ENCODE measurements around the gene MCC. TPM values are rescaled to one million over a fixed set of nuclear protein-coding genes. Genes with fewer than 3 reads are reported as not detected.

MCC gene
- total RNA-seq, 4 donors from 2014 or later = 17.1 to 90.7 (median 40.1) TPM

DNA sequence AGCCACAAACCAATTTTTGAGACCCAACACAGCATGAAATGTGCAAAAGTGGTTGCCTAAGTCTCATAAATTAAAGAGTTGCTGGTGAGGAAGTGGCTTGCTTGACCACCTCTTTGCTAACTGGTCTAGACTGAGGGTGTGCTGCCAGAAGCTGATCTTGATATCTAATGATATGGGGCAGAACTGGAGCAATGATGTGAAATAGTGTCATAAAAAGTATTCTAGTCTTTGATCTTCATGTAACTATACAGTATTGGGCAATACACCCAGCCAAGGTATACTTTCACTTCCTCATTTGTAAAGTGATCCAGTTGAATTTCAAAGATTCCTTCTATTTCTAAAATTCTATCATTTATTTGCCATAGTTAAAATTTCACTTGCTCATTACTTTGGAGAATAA lies 19.3 kb upstream of the MCC start:
- H3K4me3 ChIP-seq = no peak overlapping the region
- DNase-seq = no peak
- H3K36me3 ChIP-seq = no peaks in the 10 kb centered on the region
- no peak overlapping the region for H3K27ac ChIP-seq
- H3K9me3 ChIP-seq = no peaks in the 10 kb centered on the region
- no peak for TF ChIP-seq POLR2A (IDR thresholded peaks at IDR 0.05)
- no peak for TF ChIP-seq CTCF (IDR thresholded peaks at IDR 0.05)
- H3K27me3 ChIP-seq = no peaks in the 10 kb centered on the region
- intact Hi-C loops (cut with DNase I; ENCODE audit: low total_unique reads) = no loop called here
- no peaks in the 10 kb centered on the region for H3K4me1 ChIP-seq

- Histone ChIP-seq H3K4me3 (no peak overlapping the region), H3K36me3 (no peaks in the 10 kb centered on the region), H3K27me3 (no peaks in the 10 kb centered on the region), H3K4me1 (no peaks in the 10 kb centered on the region), H3K27ac (no peak overlapping the region), H3K9me3 (no peaks in the 10 kb centered on the region)
- no peak for DNase-seq
- TF ChIP-seq POLR2A (IDR thresholded peaks at IDR 0.05) (no peak), CTCF (IDR thresholded peaks at IDR 0.05) (no peak)
- intact Hi-C loops (cut with DNase I; ENCODE audit: low total_unique reads) = no loop called here
These were observed 16.9 kb upstream of the MCC start for GRCh38 chr5:113505181-113505580.

DNA sequence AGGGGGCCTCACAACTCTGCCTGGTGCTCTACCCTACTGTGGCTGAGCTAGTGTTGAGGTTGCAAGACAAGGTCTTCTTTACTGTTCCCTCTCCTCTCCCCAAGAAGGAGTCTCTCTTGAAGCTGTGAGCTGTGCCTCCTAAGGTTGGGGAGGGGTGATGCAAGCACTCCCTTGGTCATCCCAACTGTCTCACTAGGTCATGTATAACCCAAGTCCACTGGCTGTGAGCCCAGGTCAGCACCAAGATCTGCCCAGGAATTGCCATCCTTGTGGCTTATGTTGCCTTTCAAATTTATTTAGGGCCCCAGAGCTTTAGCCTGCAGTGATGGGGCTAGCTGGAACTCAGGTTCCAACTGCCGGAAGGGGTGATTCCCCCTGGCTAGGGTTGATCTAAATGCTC lies 14.9 kb upstream of the MCC start:
- H3K4me1 ChIP-seq = no peaks in the 10 kb centered on the region
- H3K27me3 ChIP-seq = no peaks in the 10 kb centered on the region
- no peaks in the 10 kb centered on the region for H3K9me3 ChIP-seq
- H3K27ac ChIP-seq = no peak overlapping the region
- no peaks in the 10 kb centered on the region for H3K36me3 ChIP-seq
- H3K4me3 ChIP-seq = no peak overlapping the region
- no peak for DNase-seq
- intact Hi-C loops (cut with DNase I; ENCODE audit: low total_unique reads) = no loop called here
- no peak for TF ChIP-seq POLR2A (IDR thresholded peaks at IDR 0.05)
- TF ChIP-seq CTCF (IDR thresholded peaks at IDR 0.05) = no peak

DNA sequence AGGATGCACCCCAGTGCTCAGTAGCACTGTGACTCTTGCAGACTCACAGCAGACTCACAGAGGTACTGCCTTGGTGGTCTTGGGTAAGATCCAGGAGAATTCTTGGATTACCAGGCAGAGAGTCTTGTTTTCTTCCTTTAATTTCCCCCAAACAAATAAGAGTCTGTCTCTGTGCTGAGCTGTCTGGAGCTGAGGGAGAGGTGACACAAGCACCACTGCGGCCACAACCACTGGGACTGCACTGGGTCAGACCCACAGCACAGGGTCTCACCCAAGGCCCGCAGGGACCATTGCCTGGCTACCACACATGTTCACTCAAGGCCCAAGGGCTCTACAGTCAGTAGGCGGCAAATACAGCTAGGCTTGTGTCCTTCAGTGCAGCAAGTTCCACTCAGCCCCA lies 13.8 kb upstream of the MCC start:
- H3K36me3 ChIP-seq = no peaks in the 10 kb centered on the region
- H3K27me3 ChIP-seq = no peaks in the 10 kb centered on the region
- no peak overlapping the region for H3K4me3 ChIP-seq
- intact Hi-C loops (cut with DNase I; ENCODE audit: low total_unique reads) = no loop called here
- no peak for DNase-seq
- TF ChIP-seq POLR2A (IDR thresholded peaks at IDR 0.05) = no peak
- TF ChIP-seq CTCF (IDR thresholded peaks at IDR 0.05) = no peak
- H3K9me3 ChIP-seq = no peaks in the 10 kb centered on the region
- no peak overlapping the region for H3K27ac ChIP-seq
- no peaks in the 10 kb centered on the region for H3K4me1 ChIP-seq

GRCh38 chr5:113495422-113495841 lies 7.2 kb upstream of the MCC start:
- H3K36me3 ChIP-seq = no peaks in the 10 kb centered on the region
- intact Hi-C loops (cut with DNase I; ENCODE audit: low total_unique reads) = no loop called here
- no peaks in the 10 kb centered on the region for H3K4me1 ChIP-seq
- no peak for DNase-seq
- no peaks in the 10 kb centered on the region for H3K9me3 ChIP-seq
- no peak overlapping the region for H3K4me3 ChIP-seq
- TF ChIP-seq CTCF (IDR thresholded peaks at IDR 0.05) = no peak
- no peak for TF ChIP-seq POLR2A (IDR thresholded peaks at IDR 0.05)
- H3K27ac ChIP-seq = no peak overlapping the region
- no peaks in the 10 kb centered on the region for H3K27me3 ChIP-seq

Measured in uterus (tissue), 4 donors.